HG03354 (cell line): Measurements from ENCODE around the gene NAP1L1.

ENCODE experiments used
- ATAC-seq: cut with Tn5 transposase; IDR thresholded peaks from one replicate; pipeline ENCODE4 v1.9.1; 2021; ENCODE audit warnings: mild to moderate bottlenecking; ENCODE audit not compliant: unreplicated experiment, poor library complexity, severe bottlenecking

Gene NAP1L1

DNA sequence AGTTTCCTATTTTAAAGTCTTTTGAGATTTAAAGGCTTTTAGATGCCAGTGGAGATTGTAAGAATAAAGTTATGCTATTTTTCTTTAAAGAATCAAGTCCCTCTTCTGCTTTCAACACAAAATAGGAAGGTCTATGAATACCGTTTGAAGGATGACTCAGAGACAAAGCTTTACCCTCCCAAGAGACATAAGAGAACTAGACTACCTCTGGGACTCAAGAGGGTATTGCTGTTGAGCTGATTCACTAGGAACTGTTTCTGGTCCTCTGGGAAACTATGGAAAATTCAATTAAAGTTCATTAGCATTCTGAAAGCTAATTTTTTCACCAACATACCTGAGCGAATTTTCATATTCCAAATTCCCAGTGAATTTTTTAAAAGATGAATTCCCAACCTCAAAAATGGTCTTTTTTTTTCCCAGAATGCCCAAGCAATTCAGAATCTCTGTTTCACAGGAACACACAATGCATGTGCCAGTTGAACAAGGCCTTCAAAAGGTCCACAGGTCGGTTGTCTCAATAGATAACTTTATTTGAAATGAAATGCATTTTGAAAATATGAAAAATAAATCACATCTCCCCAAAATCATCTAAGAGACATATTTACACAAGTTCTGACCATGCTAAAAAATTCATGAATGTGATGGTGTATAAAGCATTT lies 59.4 kb downstream of the NAP1L1 start:
- ATAC-seq = no peak

DNA sequence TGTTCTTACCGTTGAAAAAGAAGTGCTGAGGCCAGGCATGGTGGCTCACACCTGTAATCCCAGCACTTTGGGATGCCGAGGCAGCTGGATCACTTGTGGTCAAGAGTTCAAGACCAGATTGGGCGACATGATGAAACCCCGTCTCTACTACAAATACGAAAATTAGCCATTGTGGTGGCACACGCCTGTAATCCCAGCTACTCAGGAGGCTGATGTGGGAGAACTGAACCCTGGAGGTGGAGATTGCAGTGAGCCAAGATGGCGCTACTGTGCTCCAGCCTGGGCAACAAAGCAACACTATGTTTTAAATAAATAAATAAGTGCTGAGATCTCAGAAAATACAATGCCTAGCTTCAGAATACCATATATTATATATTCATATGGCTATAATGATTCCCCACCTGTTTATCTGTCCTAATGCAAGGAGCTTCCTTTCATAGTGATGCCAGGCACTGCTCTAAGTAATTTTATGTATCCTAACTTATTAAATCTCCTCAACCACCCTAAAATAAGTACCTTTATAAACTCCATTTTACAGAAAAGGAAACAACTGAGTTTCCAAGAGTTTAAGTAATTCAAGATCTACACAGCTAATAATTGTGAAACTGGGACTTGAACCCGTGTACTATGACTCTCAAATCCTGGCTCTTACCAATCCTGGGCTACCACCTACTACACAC lies 60.2 kb downstream of the NAP1L1 start:
- no peak for ATAC-seq

GRCh38 chr12:76023069-76023690 lies 61.3 kb downstream of the NAP1L1 start:
- no peak for ATAC-seq

GRCh38 chr12:76022506-76022905 lies 62.0 kb downstream of the NAP1L1 start:
- ATAC-seq = no peak

DNA sequence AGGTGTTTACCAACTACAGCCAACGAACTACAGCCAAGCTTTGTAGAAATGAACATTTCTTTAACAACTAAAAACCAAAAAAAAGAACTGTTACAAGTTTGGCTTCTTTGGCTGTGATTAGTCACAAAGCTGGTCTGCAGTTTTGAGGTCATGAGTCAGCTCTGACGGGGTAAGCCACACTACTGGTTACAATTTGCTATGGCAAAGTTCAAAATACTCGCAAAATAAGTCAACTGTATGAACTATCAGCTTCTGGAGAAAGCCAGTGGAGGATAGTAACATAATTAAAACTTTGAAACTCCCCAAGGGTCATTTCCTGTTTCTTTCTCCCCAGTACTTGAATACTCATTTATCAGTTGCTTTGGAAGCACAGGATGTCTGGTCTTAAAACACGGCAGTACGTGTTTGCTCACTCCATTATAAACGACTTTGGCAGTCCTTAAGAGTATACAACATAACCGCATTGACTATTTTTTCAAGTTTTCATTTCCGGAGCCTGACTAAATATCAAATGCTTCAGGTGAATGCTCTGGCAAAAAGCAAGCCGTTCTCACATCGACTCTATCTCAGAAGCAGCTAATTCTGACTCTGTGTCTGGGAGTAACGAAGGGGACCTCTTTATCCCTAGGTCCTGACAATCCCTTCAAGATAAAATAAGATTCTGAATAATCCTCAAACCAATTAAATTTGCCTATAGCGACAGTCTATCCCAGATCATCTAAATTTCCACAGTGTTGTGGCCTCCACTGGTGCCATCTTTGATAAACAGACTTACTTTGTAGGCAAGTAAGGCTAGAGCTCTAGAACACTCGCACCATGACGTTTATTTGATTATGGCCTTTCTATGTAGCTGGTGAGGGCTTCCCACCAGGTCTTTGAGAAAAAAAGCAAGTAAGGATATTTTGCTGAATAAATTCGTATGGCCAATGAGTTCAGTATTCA lies 63.5 kb downstream of the NAP1L1 start:
- ATAC-seq = peak; percentile 76

DNA sequence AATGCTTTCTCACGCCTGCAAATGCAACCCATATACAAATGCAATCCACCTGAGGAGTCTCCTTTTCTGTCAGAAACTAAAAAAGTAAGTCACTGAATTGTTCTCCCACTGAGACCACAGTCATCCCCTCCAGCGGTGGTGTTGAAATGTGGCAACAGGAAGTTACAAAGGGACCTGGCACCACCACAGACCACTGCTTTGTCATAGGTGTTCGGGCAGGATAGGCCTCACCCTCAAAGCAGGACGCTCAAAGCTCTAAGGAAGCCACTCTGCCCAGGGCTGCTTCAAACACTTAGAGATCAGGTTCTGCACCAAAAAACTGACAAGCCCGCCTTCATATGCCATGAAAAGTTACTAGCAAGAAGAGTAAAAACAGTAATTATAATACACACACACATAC lies 64.2 kb downstream of the NAP1L1 start:
- ATAC-seq = peak; percentile 68

DNA sequence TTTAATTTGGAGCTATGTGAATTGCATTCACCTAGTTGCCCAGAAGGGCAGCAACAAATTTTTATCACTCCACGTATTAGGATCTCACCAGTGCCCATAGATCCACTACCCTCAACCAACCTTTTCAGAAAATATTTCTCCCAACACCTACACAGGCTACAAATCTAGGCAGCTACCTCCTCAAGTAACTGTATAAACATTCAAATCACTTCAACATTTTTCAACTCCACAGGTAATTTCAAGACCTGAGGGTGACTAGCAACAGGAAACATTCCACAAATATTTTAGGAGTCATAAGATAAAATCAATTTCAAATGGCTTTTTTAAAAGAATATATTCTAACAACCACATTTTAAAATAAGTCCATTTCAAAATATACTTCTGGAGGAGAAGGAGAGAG lies 65.8 kb downstream of the NAP1L1 start:
- ATAC-seq = no peak

DNA sequence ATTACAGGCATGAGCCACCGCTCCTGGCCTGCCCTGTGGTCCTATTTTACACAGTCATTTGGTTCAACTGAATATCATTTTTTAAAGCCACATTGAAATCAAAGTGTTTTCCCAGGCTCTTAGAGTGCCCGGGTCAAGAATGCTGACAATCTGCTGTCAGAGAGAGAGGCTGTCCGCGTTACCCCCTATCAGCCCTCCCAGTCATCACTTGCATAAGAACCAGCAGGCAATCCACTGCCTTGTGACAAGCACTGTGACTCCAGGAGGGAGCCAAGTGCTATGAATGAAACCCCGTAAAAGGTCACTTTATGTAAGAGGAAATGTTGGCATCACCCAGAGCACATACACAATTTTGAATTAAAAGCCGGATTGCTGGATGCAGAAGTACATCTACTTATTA lies 66.4 kb downstream of the NAP1L1 start:
- no peak for ATAC-seq

DNA sequence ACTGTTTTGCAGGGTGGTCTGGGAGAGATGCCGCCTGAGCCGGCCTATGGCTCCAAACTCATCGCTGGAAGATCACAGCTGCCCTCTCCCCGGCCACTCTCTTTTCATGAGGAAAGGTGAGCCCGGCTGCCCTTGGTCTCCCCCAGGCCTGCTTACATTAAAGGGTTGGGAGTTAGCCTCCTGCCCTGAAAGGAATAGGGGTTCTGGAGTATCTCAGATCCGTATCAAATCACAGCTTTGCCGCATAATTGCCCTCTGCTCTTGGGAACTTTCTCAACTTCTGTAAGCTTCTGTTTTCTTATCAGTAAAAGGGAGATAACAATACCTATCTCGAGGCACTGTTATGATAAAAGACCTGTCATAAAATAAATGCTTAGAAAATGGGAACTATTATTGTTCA lies 70.5 kb downstream of the NAP1L1 start:
- no peak for ATAC-seq

DNA sequence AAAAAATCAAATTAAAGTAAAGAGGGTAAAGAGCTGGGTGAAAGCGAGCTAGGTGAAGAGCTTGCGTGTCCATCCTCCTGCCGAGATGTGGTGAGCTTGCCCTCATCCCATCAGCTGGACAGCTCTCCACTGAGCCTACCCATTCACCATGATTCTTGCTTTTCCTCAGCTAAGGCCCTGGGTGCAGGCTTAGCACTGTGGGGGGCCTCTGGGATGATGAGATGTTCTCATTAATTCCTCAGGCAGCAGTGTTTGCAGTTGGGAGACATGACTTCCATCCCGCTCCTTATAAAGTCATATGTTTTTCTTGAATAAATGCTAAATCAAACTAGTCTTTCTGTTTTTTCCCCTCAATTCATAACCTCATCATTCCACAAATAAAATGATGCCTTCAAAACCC lies 70.9 kb downstream of the NAP1L1 start:
- no peak for ATAC-seq

DNA sequence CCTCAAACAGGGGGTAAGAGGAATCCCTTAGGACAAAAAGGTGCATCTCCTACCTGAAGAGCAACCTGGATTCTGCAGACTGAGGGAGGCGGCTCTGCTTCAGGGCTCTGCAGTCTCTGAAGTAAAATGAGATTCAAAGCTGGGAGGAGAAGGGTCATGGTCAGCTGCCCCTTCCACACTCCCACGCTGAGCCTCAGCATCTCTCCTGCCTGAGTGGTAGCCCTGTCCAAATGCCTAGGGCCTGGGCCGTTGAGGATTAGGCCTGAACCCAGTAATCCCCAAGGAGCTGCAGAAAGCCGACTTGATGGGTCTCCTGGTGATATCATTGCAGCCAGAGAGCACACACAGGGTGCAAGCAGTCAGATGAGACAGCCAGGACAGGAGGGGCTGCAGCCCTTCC lies 71.8 kb downstream of the NAP1L1 start:
- no peak for ATAC-seq

GRCh38 chr12:76010732-76011458 lies 73.6 kb downstream of the NAP1L1 start:
- no peak for ATAC-seq

DNA sequence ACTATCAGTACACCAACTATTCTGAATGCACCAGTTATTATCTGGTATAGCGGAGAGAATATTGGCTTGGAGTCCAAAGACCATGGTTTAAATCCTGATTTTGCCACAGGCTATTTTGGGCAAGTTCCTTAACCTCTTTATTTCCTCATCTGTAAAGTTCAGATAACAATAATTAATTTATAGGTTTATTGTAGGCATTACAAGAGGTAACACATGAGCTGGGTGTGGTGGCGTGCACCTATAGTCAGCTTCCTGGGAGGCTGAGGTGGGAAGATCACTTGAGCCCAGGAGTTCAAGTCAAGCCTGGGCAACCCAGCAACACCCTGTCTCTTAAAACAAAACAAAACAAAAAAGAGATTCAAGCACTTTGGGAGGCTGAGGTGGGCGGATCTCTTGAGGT lies 76.1 kb downstream of the NAP1L1 start:
- no peak for ATAC-seq

DNA sequence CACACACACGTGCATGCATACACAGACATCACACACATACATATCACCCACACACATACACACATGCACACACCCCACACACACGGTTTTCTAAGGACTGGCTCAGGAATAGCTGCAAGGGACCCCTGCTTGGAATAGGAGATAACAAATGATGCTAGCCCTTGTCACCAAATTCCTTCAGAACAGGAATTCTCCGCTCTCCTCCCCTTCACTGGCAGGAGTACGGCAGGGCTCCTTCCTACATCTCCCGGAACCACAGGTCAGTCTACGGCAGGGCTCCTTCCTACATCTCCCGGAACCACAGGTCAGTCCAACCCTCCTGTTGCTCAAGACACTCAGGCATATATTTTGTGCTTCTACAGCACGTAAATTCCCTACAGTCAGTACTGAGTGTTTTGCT lies 76.8 kb downstream of the NAP1L1 start:
- no peak for ATAC-seq

GRCh38 chr12:76006028-76006925 lies 78.2 kb downstream of the NAP1L1 start:
- ATAC-seq = no peak

DNA sequence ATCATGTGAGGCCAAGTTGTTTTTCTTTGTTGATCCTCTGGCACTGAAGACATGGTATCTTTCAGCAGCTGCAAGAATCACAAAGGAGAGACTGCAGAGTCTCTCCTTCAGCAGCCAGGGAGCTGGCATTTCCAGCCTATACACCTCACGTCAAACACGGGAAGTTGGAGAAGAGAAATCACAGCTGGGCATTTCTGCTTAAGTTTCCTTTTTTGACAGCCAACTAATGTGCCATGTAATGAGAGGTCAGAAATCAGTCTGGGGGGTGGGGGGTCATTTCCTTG lies 81.2 kb downstream of the NAP1L1 start:
- no peak for ATAC-seq

DNA sequence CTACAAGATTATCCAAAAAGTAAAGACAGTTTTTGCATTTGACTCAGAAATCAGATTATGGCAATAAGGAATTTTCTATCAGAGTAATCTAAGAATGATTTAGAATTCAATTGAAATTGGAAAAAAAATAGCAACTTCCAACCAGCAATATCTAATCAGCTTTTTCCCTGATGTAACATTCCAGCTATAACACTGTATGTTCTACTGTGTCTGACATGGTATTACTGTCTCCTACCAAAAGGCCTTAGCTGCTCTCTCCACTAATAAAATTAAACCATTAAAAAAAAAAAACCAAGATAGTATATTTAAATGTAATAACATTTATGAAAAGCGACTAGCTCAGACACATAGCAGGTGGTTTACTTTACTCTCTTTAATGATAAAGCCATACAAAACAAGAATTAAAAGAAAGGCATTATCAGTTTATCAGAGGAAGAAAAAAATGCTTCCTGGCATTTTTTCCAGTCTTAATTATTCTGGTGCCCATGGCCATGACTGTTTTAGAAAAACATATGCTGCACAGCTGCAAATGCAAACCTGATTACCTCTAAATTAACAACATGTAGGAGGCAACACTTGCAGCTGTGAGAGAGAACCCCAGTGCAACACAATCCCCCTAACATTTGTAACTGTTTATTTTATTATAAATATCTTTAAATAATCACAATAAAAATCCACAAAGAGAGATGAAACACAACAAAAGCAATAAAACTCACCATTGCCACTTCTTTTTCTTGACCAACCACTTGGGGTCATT lies 81.7 kb downstream of the NAP1L1 start:
- ATAC-seq = no peak
